ENCODE results near the gene CHRM2.
"Not testable (repeated sequence)": the region's sequence is repeated elsewhere in the genome, so short reads cannot be mapped to it uniquely, and the experiment has no call there.

CHRM2 gene

DNA sequence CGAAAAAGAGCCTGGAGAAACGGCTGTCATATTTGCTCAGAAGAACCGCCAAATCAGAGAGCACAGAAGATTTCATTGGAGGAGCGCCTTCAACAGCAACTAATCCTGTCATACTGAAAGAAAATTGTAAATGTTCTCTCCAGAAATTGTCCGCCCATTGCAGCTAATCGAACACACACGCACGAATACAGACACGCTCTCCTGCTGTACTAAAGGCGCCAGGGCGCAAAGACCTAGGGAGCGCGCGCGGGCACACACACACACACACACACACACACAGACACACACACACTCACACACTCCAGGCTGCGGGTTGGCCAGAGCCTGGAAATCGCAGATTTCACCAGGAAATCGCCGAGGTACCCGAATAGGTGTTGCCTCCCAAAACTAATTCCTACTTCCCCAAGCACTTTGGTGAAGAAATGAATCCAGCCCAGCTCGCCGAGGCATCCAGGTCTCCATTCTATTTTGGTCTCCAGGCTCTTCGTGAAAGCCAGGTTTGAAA lies at the start of gene CHRM2:
TSS of gene CHRM2 (plus strand) at position 157 of the 505 bp plus-strand sequence. CDS start 146,214 bp downstream, outside the sequence.
- DNase-seq (ENCODE audit: low spot score): no peak

DNA sequence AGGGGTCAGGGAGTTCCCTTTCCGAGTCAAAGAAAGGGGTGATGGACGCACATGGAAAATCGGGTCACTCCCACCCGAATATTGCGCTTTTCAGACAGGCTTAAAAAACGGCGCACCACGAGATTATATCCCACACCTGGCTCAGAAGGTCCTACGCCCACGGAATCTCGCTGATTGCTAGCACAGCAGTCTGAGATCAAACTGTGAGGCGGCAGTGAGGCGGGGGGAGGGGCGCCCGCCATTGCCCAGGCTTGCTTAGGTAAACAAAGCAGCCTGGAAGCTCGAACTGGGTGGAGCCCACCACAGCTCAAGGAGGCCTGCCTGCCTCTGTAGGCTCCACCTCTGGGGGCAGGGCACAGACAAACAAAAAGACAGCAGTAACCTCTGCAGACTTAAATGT lies 37.1 kb upstream of the CHRM2 start:
- DNase-seq (ENCODE audit: low spot score): not testable (repeated sequence)

- DNase-seq (ENCODE audit: low spot score): no peak
Observed at GRCh38 chr7:136845899-136846465, 22.5 kb upstream of the CHRM2 start.

- DNase-seq (ENCODE audit: low spot score): no peak
Observed at GRCh38 chr7:136847858-136848257, 20.6 kb upstream of the CHRM2 start.

- DNase-seq (ENCODE audit: low spot score): no peak
Observed at GRCh38 chr7:136853654-136854053, 14.8 kb upstream of the CHRM2 start.

DNA sequence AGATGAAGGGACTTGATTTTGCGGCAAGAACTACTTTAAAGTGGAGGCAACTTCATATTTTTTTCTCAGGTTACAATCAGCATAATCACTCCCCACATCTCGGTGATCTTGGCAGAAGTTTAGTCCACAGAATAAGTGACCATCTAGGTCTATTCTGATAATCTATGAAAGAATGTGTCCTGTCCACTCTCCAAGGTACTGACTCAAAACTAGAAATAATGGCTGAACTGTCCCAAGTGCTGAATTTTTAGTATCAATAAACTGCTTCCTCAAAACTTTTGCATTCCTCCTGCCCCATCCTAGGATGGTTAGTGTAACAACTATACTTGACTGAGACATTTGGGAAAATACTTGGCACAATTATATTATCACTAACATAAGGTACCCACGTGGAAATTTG lies 10.9 kb upstream of the CHRM2 start:
- no peak for DNase-seq (ENCODE audit: low spot score)

DNA sequence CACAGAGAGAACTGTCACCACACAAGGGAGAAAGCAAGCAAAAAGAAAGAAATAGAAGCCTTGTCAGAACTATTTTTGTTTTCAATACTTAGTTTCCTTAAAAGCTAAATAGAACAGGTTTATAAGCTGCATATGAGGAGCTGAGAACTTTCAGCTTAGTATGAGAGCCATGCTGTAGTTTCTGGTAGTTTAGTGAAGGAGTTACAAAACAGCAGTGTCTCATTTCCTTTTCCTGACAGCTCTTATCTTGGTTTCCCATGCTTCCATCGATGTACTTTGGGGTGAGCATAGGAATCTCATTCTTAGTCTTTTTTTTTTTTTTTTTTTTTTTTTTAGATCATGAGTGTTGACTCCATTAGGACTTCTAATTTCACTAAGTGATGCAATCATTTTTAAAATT lies 8.6 kb upstream of the CHRM2 start:
- no peak for DNase-seq (ENCODE audit: low spot score)

DNA sequence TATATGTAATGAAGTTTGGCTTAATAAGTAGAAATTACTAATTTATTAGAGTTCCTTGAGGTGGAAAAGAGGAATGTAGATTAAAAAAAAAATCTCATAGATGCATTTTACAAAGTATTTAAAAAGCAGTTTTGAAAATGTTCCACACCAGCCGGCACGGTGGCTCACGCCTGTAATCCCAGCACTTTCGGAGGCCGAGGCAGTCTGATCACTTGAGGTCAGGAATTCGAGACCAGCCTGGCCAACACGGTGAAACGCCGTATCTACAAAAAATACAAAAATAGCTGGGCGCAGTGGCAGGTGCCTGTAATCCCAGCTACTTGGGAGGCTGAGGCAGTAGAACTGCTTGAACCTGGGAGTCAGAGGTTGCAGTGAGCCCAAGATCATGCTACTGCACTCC lies 3.2 kb upstream of the CHRM2 start:
- no peak for DNase-seq (ENCODE audit: low spot score)

DNA sequence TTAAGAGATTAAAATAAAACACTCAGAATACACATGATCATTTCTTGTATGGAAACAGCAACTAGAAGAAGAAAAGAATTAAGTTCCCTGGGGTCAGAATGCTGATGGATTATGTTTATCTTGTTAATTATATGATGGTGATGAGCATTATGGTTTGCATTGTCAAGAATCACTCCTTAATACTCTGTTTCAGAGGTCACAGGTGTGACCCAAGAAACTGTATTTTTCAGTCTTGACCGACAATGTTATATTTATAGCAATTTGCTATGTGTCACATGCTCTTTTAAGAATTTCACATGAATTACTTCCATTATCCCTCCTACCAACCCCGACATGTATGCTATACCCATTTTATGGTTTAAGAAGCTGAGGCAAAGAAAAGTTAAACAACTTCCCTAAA lies 2.7 kb upstream of the CHRM2 start:
- DNase-seq (ENCODE audit: low spot score): no peak

GRCh38 chr7:136869001-136869961 lies 829 bp downstream of the CHRM2 start:
- DNase-seq (ENCODE audit: low spot score): no peak

DNA sequence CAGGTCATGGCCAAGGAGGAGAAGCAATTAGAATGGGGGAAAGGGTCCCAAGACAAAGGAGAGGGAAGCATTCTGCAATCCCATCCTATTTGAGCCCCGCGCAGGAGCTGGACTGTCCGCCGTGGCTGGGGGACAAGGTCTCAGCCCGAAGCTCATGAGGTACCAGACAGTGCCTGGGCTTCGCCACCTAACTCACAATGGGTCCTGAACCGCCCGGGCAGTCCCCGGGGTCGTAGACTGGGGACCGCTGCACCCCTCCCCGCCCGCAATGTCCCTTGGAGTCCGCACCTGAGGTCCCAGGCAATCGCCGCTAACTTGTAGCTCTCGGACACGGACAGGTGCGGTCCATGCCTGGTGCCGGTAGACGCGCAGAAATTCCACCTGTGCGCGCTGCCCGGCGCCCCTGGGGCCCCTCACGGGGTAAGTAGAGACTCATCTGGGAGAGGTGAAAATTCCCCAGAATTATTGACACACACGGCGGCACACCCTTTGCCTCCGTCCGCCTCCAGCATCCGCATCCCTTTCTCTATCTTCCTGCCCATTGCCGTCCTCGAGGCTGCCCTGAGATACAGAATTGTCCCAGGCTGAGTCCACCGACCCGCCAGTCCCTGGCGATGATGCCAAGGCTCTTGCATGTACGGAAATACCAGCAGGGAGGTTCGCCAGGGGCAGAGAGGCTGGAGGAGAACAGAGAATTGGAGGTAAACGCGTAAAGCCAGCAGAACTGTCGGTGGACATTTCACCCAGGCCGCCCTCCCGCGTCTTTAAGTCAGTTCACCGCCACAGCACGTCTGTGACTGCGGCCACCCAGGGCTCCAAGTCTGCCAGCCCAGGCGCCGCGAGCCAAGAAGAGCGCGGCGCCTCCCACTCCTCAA lies 1.8 kb downstream of the CHRM2 start:
- DNase-seq (ENCODE audit: low spot score): no peak

- DNase-seq (ENCODE audit: low spot score): no peak
Observed at GRCh38 chr7:136870866-136871487, 2.5 kb downstream of the CHRM2 start.

GRCh38 chr7:136874393-136875032 lies 6.1 kb downstream of the CHRM2 start:
- no peak for DNase-seq (ENCODE audit: low spot score)

GRCh38 chr7:136877509-136877908 lies 9.1 kb downstream of the CHRM2 start:
- no peak for DNase-seq (ENCODE audit: low spot score)

DNA sequence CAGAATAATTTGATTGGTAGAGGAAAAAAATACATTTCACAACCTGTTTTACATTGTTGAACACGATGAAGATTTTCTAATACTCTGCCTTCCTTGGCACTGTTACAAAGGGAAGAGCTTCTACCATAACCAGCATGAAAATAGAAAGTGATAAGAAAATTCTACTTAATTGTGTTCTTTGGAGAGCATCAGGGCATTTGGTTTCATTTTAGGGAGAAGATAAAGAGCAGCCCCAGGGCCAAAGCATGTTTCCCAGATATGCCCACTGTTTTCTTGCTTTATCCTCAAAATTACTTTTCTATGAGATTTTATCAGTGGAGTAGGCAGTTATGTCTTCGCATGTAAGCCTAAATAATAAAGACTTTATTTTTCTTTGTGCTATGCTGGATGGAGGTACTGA lies 9.5 kb downstream of the CHRM2 start:
- no peak for DNase-seq (ENCODE audit: low spot score)

DNA sequence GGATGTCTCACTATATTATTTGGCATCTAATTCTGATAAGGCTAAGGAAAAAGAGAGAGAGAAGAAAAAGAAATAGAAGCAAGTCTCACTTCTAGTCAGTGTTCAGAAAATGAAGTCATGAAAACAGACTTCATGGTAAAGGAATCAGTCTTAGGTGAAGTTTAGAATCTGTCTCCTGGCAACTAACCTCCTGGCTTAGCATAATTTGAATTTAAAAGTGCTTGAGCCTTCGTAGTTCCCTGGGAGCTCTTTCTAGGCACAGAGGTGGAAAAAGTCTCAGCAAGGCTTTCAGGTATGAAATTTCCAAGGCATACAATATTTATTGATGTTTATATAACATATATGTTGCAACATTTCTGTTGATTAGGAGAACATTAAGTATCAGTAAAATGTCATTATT lies 10.4 kb downstream of the CHRM2 start:
- no peak for DNase-seq (ENCODE audit: low spot score)

- no peak for DNase-seq (ENCODE audit: low spot score)
Observed at GRCh38 chr7:136883046-136883445, 14.6 kb downstream of the CHRM2 start.

DNA sequence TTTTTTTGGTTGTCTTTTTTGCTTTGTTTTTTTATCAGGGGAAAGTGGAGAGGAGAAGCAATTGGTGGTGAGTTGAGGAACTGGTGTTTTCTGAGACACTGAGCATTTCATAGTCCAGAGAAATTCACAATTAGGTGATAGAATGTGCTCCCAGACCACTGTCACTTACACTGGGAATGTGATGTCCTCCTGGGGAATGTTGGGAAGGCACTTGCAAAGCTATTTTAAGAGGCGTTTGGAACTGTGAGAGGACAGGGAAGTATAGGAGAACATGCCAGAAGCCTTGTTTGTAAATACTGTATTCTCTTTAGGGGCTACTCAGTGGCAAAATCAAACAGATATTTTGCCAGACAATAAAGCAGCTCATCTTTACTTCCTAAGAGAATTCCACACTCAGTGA lies 16.0 kb downstream of the CHRM2 start:
- no peak for DNase-seq (ENCODE audit: low spot score)

- DNase-seq (ENCODE audit: low spot score): no peak
Observed at GRCh38 chr7:136887317-136887716, 18.9 kb downstream of the CHRM2 start.

- DNase-seq (ENCODE audit: low spot score): no peak
Observed at GRCh38 chr7:136890399-136890798, 21.9 kb downstream of the CHRM2 start.

DNA sequence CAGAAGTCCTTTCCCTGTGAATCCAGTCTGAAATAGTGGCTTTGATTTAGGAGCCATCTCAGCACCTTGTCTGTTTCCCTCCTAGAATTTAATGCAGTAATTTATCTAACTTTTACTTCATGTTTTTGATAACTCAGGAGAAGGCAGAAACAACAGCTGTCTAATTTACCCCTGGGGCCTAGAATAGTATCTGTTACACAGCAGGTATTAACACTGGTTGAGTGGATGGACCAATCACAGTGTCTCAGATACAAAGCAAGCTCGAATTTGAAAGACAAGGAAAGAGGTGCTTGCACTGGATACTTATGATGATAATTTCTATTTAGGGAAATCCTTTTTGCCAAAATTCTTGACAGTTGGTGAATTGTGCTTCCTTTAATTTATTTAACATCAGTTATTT lies 23.4 kb downstream of the CHRM2 start:
- no peak for DNase-seq (ENCODE audit: low spot score)

All from CD4-positive, alpha-beta T cell treated with Interleukin-6 at 100 ng/mL for 8 hours (primary cell).